GOT3 (cell line): ENCODE results near the gene LIN9.

Source experiments
- DNase-seq: peaks from one replicate; lab custom pipeline; 2025; ENCODE audit warnings: mixed read lengths; lab: John Stamatoyannopoulos, UW

LIN9 gene

DNA sequence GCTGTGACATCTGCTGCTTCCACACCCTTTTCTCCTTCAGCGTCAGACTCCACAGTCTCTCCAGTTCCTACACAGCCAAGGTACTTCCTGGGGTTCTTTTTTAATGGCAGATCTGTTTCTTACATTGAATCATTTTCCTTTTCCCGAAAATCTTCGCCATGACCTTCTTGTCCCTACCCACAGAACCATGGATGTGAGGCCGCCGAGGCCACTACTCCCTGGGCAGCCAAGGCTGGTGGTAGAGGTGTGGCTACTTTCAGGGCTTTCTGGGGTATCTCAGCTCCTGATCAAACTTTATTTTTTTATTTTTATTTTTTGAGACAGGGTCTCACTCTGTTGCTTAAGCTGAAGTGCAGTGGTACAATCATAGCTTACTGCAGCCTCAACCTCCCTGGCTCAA is 9.5 kb upstream of the LIN9 start:
- no peak for DNase-seq

- DNase-seq = no peak
These were observed 5.1 kb upstream of the LIN9 start for GRCh38 chr1:226314055-226314454.

DNA sequence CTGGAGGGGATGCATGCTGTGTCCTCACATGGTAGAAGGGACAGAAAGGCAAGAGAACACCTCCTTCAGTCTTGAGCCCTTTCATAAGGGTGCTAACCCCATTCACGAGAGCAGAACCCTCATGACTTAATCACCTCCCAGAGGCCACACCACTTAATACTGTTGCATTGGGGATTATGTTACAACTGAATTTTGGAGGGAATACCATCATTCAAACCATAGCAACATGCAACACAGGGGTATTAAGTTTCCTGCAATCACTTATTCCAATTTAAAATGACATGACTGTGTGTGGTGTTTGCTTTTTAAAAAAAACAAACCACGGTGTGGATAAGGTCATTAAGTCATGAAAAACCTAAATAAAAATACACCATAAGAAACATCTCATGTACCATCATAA is 3.1 kb upstream of the LIN9 start:
- no peak for DNase-seq

DNA sequence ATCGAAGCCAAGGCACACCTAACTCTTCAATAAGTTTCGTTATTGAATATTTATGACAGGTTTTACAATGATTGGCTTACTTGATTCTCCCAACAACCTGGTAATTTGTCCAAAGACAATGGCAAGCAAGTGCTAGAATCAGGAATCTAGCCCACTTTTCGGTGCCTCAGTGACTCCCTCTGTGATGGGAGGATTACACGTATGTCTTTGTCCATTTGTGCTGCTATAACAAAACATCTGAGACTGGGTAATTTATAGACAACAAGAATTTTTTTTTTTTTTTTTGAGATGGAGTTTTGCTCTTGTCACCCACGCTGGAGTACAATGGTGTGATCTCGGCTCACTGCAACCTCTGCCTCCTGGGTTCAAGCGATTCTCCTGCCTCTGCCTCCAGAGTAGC is 2.4 kb upstream of the LIN9 start:
- DNase-seq = no peak

GRCh38 chr1:226310637-226311195 is 1.8 kb upstream of the LIN9 start:
- DNase-seq = no peak

GRCh38 chr1:226310245-226310540 is 1.2 kb upstream of the LIN9 start:
- DNase-seq = no peak

DNA sequence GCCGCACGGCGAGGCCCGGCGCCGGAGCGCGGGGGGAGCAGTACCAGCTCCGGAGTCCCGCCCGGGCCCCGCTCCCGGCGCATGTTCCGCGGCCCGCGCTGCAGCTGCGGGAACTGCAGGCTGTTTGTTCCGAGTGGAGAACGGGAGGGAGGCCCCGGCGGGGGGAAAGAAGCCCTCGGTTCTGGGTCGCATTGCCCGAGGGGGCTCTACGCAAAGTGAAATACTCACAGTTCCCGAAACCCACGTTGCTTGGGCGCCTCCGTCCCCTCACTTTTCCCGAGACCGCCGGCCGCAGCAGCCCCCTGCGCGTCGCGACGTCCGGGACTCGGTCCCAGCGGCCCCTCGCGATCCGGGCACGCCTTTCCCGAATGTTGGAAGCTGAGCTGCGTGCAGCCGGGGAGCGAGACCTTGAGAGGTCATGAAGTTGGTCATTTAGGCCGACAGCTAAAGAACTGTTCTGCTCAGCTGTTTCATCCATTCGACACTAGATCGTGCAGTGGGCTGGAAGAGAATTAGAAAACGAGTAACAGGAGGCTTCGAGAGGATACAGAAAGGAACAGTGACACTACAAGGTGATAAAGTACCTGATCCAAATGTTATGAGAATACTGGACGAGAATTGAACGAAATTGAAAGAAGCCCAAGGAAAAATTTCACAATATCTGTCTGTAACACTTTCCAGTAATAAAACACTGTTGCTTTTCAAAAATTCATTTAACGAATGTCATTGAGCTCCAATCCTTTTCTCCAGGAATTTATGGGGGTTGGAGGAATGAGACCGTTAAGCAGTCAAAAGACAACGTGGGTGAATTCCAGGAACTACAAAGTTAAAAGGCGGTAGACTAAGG is 657 bp upstream of the LIN9 start:
- DNase-seq = no peak

DNA sequence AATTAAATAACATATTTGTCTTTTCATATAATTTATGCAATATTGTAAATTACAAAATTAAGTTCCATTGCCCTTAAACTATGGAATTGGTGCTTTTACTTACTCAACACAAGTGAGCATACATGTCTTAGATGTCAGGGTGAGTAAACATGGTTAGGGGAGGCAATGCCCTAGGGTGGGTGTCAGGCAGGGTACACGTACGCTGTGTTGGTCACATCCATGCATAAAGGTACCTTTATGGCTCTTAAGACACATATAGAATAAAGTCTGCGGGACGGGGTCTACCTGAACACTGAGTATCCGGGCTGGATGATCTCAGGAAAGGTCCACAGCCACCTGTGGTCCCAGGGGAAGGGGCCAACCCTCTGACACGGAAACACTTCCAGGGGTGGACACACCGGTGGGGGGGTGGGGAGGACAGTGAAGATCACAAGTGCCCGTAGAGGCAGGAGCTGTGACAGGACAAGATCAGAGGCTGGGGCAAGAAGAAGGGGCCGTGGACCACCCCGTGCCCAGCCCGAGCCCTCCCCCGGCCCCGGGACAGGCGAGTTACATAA is 720 bp downstream of the LIN9 start:
- DNase-seq = no peak

DNA sequence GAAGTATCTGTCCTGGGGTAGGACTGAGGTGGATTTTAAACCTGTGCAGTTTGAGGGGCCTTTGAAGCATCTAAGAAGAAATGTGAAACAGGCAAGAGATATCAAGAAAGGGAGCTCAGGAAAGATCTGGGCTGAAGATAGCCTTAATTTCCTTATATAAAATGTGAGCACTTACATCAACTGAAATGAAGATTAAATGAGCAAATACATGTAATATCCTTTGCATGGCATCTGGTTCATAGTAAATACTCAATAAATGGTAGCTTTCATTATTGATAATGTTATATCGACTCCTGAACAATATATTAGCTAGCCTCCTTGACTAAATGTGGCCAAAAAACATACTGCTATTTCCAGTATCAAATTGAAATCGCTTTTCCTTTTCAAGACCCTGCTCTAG is 2.5 kb downstream of the LIN9 start:
- DNase-seq = no peak

GRCh38 chr1:226305184-226305583 is 3.8 kb downstream of the LIN9 start:
- no peak for DNase-seq

DNA sequence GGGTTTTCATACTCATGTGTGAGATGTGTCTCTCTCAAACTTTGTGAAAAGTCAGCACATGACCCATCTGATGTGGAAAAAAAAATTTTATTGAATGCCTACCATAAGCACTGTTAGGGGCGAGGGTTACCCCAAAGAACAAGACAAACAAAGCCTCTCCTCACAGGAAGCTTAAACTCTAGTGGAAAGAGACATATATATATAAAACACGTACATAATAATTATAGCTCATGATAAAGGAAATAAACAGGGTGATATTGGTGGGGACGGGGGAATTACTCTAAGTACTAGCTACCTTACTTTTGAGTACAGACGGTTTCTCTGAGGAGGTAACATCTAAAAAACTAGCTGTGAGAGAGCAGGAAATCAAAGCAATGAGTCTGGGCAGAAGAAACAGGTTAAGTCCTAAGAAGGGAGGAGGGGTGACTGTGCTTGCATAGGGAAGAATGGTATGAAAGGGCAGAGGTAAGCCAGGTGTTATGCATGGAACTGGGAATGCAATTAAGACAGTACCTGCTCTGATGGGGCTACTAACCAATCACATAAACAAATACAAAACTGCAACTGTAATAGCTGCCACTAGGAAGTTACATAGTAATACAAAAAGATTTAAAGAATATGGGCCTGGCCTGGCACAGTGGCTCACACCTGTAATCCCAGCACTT is 4.5 kb downstream of the LIN9 start:
- DNase-seq = no peak

DNA sequence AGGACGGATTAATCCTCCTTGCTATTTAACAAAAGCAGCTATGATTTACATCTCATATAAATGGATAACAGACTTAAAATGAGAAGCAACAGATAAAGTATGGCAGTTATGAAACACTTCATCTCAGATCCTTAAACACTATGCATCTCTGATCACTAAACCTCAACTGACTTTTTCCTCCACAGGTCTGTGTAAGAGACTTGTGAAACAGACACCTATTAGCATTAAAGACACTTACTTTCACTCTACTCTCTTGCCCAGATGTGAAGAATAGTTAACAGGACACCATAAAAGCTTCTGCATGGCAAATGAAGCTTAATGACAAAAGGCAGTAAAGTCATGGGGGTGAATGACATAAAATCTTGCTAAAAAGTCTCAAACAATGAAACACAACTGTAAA is 6.2 kb downstream of the LIN9 start:
- DNase-seq = no peak

DNA sequence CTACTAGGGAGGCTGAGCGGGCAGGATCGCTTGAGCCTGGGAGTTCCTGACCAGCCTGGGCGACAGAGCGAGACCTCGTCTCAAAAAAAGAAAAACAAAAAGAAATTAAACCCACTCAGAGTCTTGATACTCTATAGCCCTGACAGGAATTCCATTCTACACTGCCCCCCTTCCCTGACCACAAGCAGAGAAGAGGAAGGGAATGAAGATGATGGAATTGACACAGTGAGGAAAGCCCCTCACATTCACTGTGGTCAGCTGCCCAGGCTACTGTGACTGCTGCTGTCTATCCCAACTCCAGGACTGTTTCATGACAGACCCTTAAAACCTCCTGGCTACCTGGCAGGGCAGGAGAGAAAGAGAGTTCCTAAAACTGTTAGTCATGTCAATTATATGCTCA is 12.1 kb downstream of the LIN9 start:
- no peak for DNase-seq

DNA sequence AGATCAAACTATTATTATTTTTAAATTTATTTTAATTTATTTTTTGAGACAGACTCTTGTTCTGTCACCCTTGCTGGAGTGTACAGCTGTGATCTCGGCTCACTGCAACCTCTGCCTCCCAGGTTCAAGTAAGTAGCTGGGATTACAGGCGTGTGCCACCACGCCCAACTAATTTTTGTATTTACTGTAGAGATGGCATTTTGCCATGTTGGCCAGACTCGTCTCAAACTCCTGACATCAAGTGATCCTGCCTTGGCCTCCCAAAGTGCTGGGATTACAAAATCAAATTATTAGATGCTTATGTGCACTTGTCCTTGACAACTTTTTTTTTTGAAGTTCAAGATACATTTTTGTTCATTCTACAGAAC is 15.4 kb downstream of the LIN9 start:
- no peak for DNase-seq

DNA sequence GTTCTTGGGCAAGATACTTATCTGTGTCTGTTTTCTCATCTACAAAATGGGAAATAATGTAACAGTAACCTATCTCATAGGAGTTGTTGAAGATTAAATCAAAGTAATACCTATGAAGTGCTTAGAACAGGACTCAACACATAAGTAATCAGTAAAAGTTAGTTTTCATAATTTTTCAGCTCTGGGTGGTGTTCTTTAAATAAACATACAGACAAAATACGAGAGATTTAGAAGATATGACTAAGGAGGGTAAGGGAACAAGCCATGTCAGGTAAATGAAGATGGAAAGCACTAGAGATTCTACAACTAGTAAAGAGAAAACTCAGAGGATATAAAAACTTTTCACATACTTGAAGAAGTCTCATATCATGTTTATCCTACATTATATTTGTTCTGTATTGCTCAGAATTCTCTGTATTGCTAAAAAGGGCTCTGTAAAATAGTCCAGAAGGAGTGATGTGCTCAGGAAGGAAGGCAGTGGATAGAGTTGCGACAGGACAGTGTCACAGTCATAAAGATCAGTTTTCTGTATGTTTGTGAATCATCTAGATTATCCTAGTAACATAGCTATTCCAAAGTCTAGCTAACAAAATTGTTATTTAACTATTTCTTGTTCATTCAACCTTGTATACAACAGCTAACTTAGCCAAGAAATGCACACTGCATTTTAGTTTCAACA is 16.0 kb downstream of the LIN9 start:
- DNase-seq = no peak

- DNase-seq = no peak
These were observed 21.4 kb downstream of the LIN9 start for GRCh38 chr1:226287587-226287986.

GRCh38 chr1:226281058-226281457 is 27.9 kb downstream of the LIN9 start:
- no peak for DNase-seq

DNA sequence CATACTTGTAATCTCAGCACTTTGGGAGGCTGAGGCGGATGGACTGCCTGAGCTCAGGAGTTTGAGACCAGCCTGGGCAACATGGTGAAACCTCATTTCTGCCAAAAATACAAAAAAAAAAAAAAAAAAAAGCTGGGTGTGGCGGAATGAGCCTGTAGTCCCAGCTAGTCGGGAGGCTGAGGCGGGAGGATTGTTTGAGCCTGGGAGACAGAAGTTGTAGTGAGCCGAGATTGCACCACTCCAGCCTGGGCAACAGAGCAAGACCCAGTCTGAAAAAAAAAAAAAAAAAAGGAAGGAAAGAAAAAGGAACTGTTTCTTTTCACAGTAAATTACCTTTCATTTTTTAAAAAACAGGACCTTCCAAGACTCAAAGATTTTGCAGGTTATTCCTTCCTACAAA is 29.5 kb downstream of the LIN9 start:
- DNase-seq = no peak

DNA sequence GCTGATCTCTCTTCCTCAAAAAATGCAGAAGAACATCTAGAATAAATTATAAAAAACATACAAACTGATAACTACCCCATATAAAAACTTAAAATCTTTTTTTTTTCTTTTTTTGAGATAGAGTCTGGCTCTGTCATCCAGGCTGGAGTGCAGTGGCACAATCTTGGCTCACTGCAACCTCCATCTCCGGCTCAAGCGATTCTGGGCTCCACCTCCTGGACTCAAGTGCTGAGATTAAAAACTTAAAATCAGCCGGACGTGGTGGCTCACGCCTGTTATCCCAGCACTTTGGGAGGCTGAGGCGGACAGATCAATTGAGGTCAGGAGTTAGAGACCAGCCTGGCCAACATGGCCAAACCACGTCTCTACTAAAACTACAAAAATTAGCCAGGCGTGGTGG is 31.1 kb downstream of the LIN9 start:
- no peak for DNase-seq

DNA sequence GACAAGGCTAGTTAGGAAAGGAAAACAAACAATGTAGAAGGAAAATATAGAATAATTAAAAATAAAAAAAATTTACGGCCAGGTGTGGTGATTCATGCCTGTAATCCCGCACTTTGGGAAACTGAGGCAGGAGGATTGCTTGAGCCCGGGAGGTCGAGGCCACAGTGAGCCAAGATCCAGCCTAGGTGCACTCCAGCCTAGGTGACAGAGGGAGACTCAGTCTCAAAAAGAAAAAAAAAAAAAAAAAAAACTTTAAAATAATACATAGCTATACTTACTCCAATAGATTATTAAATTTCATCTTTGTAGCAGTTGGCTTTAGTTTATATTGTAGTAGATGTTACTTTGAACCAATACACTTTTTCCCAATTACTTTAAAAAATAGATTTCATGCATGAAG is 32.0 kb downstream of the LIN9 start:
- DNase-seq = no peak

DNA sequence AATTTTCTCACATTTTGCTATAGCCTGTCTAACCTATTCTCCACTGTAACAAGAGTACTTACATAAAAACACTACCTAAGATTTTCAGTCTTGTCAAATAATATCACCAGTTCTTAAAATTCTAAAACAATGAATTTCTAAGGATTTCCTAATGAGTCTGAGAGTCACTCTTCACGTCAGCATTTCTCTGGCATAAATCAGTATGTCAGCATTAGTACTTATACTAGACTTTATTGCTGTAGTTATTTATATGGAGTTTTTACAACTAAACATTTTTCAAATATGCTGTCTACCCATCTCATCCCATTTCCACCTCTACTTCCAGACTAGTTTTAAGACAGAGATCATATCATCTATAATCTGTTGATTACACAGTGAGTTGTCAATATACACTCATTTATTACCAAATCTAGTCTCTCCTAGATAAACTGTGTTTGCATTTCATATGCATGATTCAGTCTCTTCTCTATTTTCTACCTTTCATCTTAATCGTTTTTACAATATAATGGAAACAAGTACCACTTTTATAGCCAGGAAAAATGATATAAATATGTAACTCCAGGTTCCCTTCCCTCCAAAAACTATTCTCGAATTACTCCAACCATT is 32.8 kb downstream of the LIN9 start:
- no peak for DNase-seq

DNA sequence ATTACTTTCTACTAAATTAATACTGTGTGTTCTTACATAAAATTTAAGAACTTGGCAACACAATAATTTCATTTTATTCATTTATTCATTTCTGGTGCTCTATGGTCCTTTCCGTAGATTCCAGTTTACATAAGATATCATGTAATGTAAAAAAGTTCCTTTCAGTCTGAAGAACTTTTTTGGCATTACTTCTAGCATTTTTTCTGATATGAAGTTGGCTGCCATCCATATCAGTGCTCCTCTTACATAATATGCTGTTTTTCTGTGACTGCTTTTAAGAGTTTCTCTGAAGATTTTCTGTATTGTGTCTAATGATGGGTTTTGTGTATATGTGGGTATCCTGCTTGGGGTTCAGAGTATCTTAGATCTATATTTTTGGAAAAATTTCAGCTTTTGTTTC is 34.8 kb downstream of the LIN9 start:
- no peak for DNase-seq
